Endothelial cell of umbilical vein (primary cell): Measurements from ENCODE around the gene KCNN3. TPM values are rescaled to one million over a fixed set of nuclear protein-coding genes. Genes with fewer than 3 reads are reported as not detected.

ENCODE experiments used
- BruUV-seq: library from RNA; stranded (reverse); fragments of 400-500 nt; replicated peaks from 2 replicates; lab custom pipeline; 2021; lab: Mats Ljungman, UMichigan
- CTCF ChIA-PET: fragments of 300-600, 350-600 bp; sonication (Branson Sonifier 250); formaldehyde crosslinking; loops from one replicate; lab custom pipeline; 2021; ENCODE audit warnings: antibody characterized with exemption, inconsistent platforms; lab: Charles Lee
- POLR2A ChIA-PET: fragments of 300-600, 350-600 bp; sonication (Branson Sonifier 250); formaldehyde crosslinking; loops from one replicate; lab custom pipeline; 2021; ENCODE audit warnings: antibody characterized with exemption, inconsistent platforms; lab: Charles Lee
- DNase-seq: peaks from one replicate; pipeline ENCODE4 v3.0.0-alpha.2; 2011; ENCODE audit warnings: low read depth, low spot score
- FAIRE-seq: peaks from 2 replicates; lab custom pipeline; 2011; peaks lifted over from hg19 to GRCh38; lab: Jason Lieb, UNC
- H2AFZ ChIP-seq: 2 replicates; pipeline ENCODE4 v1.6.0; 2012; ENCODE audit warnings: low read depth, low read length, control low read depth, inconsistent platforms
- H3K27ac ChIP-seq: 2 replicates; pipeline ENCODE4 v1.5.1; 2011; ENCODE audit warnings: low read depth, mild to moderate bottlenecking, control low read depth, low read length, moderate library complexity; ENCODE audit not compliant: insufficient read depth
- H3K27me3 ChIP-seq, 2 experiments: 2 replicates each; pipeline versions ENCODE4 v1.6.0 to v1.6.1; 2011; ENCODE audit warnings: low read length in 2 of 2, mixed read lengths in 1 of 2; ENCODE audit not compliant: control insufficient read depth in 2 of 2, insufficient read depth in 2 of 2
- H3K36me3 ChIP-seq, 2 experiments: 2 replicates in 1 of 2; 3 replicates in 1 of 2; pipeline ENCODE4 v1.5.1; 2011; ENCODE audit warnings: low read length in 2 of 2, mild to moderate bottlenecking in 1 of 2, moderate library complexity in 1 of 2; ENCODE audit not compliant: control insufficient read depth in 2 of 2, insufficient read depth in 2 of 2; ENCODE audit errors: extremely low read depth in 1 of 2
- H3K4me1 ChIP-seq: 3 replicates; pipeline ENCODE4 v1.5.1; 2011; ENCODE audit warnings: mild to moderate bottlenecking, low read length; ENCODE audit not compliant: control insufficient read depth, insufficient read depth; ENCODE audit errors: extremely low read depth
- H3K4me2 ChIP-seq: 2 replicates; pipeline ENCODE4 v1.6.1; 2011; ENCODE audit warnings: low read length, control low read depth, mixed read lengths; ENCODE audit not compliant: insufficient read depth
- H3K4me3 ChIP-seq, 3 experiments: fragments of 200-600 bp in 1 of 3; sonication (generic), shearing (Covaris generic) in 1 of 3; replicated peaks in 1 of 3; 2 replicates each; pipeline ENCODE4 v1.5.1; 2011 to 2016; ENCODE audit warnings: control low read depth in 3 of 3, low read length in 3 of 3, mild to moderate bottlenecking in 2 of 3, inconsistent platforms in 1 of 3, low read depth in 1 of 3, moderate library complexity in 1 of 3; ENCODE audit not compliant: insufficient read depth in 1 of 3
- H3K79me2 ChIP-seq: 2 replicates; pipeline ENCODE4 v1.6.0; 2012; ENCODE audit warnings: low read length, inconsistent platforms; ENCODE audit not compliant: control insufficient read depth, insufficient read depth
- H3K9ac ChIP-seq: replicated peaks from 2 replicates; pipeline ENCODE3; 2011; ENCODE audit warnings: low read length, control low read depth; ENCODE audit not compliant: insufficient read depth; ENCODE audit errors: extremely low read depth
- H3K9me1 ChIP-seq: replicated peaks from 3 replicates; pipeline ENCODE4 v1.6.0; 2011; ENCODE audit warnings: mild to moderate bottlenecking, low read length; ENCODE audit not compliant: control insufficient read depth, insufficient read depth; ENCODE audit errors: extremely low read depth
- H3K9me3 ChIP-seq: replicated peaks from 2 replicates; pipeline ENCODE4 v1.5.1; 2012; ENCODE audit warnings: low read length, inconsistent platforms; ENCODE audit not compliant: control insufficient read depth, insufficient read depth
- H4K20me1 ChIP-seq: replicated peaks from 2 replicates; pipeline ENCODE3; 2011; ENCODE audit warnings: mild to moderate bottlenecking, low read length; ENCODE audit not compliant: control insufficient read depth, insufficient read depth; ENCODE audit errors: extremely low read depth
- CTCF ChIP-seq, 2 donors: IDR thresholded peaks; 1 replicate in 1 of 2; 2 replicates in 1 of 2; pipeline ENCODE4 v1.5.1; 2011; ENCODE audit warnings: low read length in 2 of 2, mild to moderate bottlenecking in 2 of 2, moderate library complexity in 2 of 2, control low read depth in 1 of 2, inconsistent platforms in 1 of 2, low read depth in 1 of 2; ENCODE audit not compliant: insufficient read depth in 1 of 2; ENCODE audit errors: extremely low read depth in 1 of 2
- EZH2 ChIP-seq: IDR thresholded peaks from 2 replicates; pipeline ENCODE4 v1.6.1; 2012; ENCODE audit warnings: borderline replicate concordance, low read depth, mild to moderate bottlenecking, moderate library complexity, low read length, inconsistent platforms; ENCODE audit not compliant: severe bottlenecking
- FOS ChIP-seq: IDR thresholded peaks from 2 replicates; pipeline ENCODE4 v1.6.1; 2011; ENCODE audit warnings: mild to moderate bottlenecking, low read length, moderate library complexity, borderline replicate concordance; ENCODE audit not compliant: insufficient read depth
- JUN ChIP-seq: IDR thresholded peaks from 2 replicates; pipeline ENCODE4 v1.6.1; 2011; ENCODE audit warnings: borderline replicate concordance, low read depth; ENCODE audit not compliant: insufficient read length, insufficient read depth
- MAX ChIP-seq: IDR thresholded peaks from 2 replicates; pipeline ENCODE4 v1.6.1; 2011; ENCODE audit not compliant: insufficient read depth, insufficient read length
- MYC ChIP-seq: IDR thresholded peaks from one replicate; pipeline ENCODE4 v1.6.1; 2011; ENCODE audit warnings: mild to moderate bottlenecking, low read depth, low read length
- POLR2A ChIP-seq: IDR thresholded peaks from 2 replicates; pipeline ENCODE4 v1.6.1; 2012; ENCODE audit warnings: low read depth, mild to moderate bottlenecking, control low read depth, low read length
- POLR2AphosphoS5 ChIP-seq: IDR thresholded peaks from 2 replicates; pipeline ENCODE4 v1.6.1; 2012; ENCODE audit warnings: low read depth, mild to moderate bottlenecking, control low read depth, low read length, moderate library complexity; ENCODE audit not compliant: insufficient read depth
- dilution Hi-C: fragments of 300-500 bp; cut with MboI; formaldehyde crosslinking; loops from one replicate; pipeline ENCODE4 v1.15.0; 2019; ENCODE audit warnings: low sequenced_read_pairs; ENCODE audit not compliant: extremely low pct_ligation_motif_present
- intact Hi-C: fragments of 100-400 bp; cut with micrococcal nuclease; formaldehyde crosslinking; loops from one replicate; pipeline ENCODE4 v1.10.0; 2022
- polyA plus RNA-seq, 4 experiments: library from polyadenylated mRNA; depleted of rRNA in 3 of 4; stranded (reverse) in 3 of 4; unstranded in 1 of 4; fragments of >200 nt; gene quantifications; 2 replicates each; pipeline versions ENCODE4 v1.2.1 to v1.2.3, GENCODE V29; 2011 to 2012; ENCODE audit warnings: missing spikeins in 1 of 4
- total RNA-seq: library from RNA; stranded (reverse); gene quantifications from 2 replicates; pipeline ENCODE4 v1.2.3, GENCODE V29; 2021

KCNN3 gene
- total and polyA plus RNA-seq, 2 donors (not counting 3 experiments of a cell fraction or from before 2014, with no cell fraction given) = 0.91 to 1.1 TPM

GRCh38 chr1:154735804-154736168, 134.3 kb downstream of the KCNN3 start:
- no peaks in the 10 kb centered on the region for H4K20me1 ChIP-seq
- H3K79me2 ChIP-seq = no peaks in the 10 kb centered on the region
- H3K27me3 ChIP-seq = peaks cover 10 to 23% of the 10 kb centered on the region in 2 experiments
- H3K9ac ChIP-seq = no peak overlapping the region
- no peaks in the 10 kb centered on the region for H3K9me3 ChIP-seq
- H3K4me1 ChIP-seq = peaks cover 15% of the 10 kb centered on the region
- H3K27ac ChIP-seq = no peak overlapping the region
- intact Hi-C loops = loop anchor here (10.0 kb wide), 1 partner anchor 241 kb away; no protein-coding TSS in a partner anchor
- no peaks in the 10 kb centered on the region for H3K9me1 ChIP-seq
- no peak overlapping the region for H3K4me2 ChIP-seq
- CTCF ChIA-PET = interaction anchor here (1.2 to 1.3 kb wide), 2 partner anchors 21 to 24 kb away, joined by 5 to 6 read pairs; no protein-coding TSS in a partner anchor
- no peak for FAIRE-seq
- no peak for DNase-seq
- POLR2A ChIA-PET = no interaction called here
- TF ChIP-seq POLR2A (no peak), EZH2 (no peak), MYC (no peak), FOS (no peak), POLR2AphosphoS5 (no peak), MAX (no peak), CTCF (IDR thresholded peaks at IDR 0.05; ENCODE audit: extremely low read depth in 1 of 2, insufficient read depth in 1 of 2, low read depth in 1 of 2, low read length in 2 of 2) (no peak), JUN (no peak)
- dilution Hi-C loops = no loop called here
- BruUV-seq = no TSS peak
- H2AFZ ChIP-seq = no peak overlapping the region
- no peak overlapping the region for H3K4me3 ChIP-seq
- H3K36me3 ChIP-seq = no peaks in the 10 kb centered on the region
